NOMO-1 treated with dmso at 0.1 percent for 144 hours (cell line): ENCODE results near the gene ADCY5.
"Not testable (repeated sequence)": the region's sequence is repeated elsewhere in the genome, so short reads cannot be mapped to it uniquely, and the experiment has no call there.

ENCODE experiments used
- DNase-seq: peaks from one replicate; lab custom pipeline; 2025; ENCODE audit not compliant: unreplicated experiment; lab: John Stamatoyannopoulos, UW

The ADCY5 gene

DNA sequence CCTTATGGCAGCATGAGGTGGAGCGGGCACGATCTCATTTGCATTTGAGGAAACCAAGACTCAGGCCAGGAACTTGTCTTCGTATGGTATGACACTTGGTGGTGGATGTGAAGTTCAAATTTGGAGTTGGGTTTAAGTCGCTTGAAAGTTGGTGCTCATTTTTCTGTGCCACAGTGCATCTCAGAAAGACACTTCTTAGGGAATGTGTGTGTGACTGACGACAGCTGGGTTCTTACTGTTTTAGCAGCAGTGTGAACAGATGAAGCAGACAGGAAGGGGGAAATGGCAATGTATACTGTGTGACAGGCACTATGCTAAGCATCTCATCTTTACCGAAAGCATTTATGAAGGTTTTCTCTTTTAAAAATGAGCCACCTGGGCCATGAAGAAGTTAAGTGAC lies 171.8 kb downstream of the ADCY5 start:
- DNase-seq, result no peak

DNA sequence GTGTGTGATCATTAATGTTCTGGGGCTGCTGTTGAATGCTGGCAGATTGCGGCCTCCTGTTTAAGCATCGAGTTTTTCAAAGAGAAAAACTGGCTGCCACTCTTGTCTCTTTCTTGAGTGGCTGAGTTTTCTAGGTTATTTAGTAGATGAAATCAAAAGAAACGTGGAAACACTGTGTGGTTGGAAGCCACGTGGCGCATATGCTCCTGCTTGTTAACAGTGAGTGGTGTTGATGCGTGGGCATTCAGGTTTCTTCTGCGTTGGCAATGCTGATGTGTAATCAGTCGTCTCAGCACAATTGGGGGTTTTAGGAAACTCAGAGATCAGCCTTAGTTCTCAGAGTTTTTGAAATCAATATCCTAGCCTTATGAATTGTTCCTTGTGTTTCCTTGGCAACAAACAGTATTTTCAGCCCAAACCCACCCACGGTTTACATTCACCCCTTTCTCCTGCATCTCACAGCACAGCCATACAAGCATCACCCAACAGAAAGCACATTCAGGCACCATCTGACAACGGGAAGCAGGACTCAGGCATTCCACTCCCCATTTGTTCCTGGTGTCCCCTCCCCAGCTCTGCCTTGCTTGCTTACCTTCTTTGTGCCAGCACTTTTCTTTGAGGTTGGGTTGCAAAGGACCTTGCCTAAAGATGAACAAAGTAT lies 172.4 kb downstream of the ADCY5 start:
- DNase-seq, result no peak

DNA sequence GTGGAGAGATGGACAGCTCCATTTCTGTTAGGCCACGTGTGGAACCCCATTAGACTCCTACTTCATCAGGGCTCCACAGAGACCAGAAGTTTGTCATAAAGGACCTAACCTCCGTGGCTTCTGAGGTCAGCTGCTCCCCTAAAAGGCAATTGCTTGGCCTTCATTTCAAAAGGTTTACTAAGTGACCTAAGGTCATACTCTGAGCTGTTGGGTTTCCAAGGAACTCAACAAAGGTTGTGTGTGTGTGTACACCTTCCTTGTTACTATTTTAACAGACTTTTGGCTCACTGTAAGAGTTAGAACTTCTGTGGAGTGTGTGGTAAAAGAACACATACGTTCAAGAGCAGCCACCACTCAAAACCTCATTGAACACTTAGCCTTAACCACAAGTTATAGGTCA lies 173.2 kb downstream of the ADCY5 start:
- DNase-seq, result no peak

DNA sequence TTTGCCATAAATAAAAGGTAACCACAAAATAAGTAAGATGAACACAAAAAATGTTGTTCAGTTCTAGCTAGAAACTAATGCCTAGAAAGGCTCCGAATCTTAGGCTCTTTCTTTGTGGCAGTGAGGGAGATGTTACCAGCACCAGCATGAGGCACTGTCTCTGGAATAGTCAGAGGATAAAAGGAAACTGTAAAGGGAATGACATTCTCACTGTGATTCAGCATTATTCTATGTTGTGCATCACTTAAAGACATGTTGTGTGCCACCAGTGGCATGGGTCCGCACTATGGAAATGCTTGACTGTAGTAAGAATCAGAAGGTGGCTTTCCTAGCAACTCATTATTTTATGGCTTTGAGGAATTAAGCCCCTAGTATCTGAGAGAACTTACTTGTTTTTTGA lies 176.3 kb downstream of the ADCY5 start:
- no peak for DNase-seq

DNA sequence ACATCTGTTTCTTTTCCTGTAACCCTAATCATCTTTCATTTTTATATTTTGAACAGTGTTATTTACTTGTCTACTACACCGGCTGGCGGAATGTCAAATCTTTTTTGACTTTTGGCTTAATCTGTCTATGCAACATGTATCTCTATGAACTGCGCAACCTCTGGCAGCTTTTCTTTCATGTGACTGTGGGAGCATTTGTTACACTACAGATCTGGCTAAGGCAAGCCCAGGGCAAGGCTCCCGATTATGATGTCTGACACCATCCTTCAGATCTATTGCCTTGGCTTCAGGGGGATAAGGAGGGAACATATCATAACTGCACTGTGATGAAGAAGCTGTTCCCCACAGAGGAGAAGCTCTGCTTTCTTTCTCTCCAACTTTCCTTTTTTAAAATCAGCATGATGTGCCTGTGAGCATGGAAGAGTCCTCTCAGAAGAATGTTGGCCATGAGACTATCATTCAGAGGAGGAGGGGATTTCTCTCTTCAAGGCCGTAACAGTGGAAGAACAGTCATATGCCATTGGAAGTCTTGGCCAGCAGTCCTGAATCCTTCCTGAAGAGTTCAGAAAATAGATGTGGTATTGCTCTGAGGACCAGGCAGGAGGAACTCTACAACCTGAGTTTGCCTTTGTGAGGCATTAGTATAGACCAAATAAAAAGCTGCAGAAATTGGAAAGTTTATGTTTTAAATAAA lies 177.3 kb downstream of the ADCY5 start:
- no peak for DNase-seq

DNA sequence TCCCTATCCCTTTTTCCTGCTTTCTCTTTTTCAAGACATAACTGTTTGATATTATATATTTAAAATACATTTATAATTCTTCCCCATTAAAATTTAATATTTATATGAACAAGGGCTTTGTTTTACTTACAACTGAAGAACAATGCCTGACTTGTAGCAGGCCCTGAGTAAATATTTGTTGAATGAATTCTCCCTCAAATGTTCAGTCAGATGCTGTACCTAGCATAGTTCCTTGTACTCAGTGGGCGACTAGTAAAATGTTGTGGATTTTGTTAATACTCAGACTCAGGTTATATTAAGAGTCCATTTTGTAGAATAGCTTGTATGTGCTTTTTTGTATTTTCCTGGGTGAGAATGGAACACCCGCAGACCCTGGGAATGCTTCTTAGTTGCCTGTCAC lies 178.1 kb downstream of the ADCY5 start:
- no peak for DNase-seq

DNA sequence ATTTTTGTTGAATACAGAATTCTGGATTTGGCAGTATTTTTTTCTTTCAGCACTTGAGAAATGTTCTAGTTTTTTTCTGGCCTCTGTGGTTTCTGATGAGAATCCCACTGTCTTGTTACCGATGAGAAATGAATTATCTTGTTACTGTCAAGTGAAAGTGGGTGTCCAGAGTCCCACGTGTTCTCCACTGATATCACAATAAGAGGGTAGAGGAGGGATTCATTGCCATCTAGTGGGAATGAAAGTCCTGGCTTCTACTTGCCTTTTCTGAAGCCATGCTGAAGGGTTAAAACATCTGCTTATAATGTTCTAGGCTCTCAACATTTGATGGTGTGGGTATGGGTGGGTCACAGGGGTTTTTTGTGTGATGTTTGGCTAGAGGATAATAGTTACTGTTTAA lies 181.1 kb downstream of the ADCY5 start:
- DNase-seq, result no peak

DNA sequence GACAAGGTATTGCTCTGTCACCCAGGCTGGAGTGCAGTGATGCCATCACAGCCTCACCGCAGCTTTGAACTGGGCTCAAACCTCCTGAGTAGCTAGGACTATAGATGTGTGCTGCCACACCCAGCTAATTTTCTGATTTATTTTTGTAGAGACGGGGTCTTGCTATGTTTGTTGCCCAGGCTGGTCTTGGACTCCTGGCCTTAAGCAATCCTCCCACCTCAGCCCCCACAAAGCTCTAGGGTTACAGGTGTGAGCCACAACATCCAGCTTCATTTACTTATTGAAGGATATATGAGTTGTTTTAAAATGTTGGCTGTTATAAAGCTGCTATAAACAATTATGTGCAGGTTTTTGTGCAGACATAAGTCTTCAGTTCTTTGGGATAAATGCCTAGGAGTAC lies 184.9 kb downstream of the ADCY5 start:
- DNase-seq, result no peak

DNA sequence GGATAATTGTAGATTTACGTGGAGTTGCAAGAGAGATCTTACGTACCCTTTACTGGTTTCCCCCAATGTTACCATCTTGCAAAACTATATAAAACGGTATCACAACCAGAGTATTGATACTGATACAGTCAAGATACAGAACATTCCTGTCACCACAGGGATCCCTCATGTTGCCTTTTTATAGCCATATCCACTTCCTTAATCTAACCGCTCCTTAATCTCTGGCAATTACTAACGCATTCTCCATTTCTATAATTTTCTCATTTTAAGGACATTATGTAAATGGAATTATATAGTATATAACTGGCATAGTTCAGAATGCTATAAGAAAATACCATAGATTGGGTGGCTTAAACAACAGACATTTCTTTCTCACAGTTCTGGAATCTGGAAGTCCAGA lies 186.0 kb downstream of the ADCY5 start:
- no peak for DNase-seq

DNA sequence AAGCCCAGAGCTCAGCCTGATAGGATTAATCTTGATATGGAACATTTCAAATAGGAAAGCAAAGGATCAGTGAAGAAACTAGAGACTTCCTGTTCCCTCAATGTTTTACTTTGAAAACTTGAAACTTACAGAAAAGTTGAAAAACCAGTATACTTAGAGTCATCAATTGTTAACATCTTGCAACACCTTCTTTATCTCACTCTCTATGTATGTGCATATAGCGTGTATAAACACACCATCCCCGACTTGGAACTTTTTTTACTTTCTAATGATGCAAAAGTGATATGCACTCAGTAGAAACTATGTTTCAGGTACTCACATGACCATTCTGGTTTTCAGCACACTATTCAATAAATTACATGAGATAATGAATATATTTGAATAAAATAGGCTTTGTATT lies 186.7 kb downstream of the ADCY5 start:
- no peak for DNase-seq

DNA sequence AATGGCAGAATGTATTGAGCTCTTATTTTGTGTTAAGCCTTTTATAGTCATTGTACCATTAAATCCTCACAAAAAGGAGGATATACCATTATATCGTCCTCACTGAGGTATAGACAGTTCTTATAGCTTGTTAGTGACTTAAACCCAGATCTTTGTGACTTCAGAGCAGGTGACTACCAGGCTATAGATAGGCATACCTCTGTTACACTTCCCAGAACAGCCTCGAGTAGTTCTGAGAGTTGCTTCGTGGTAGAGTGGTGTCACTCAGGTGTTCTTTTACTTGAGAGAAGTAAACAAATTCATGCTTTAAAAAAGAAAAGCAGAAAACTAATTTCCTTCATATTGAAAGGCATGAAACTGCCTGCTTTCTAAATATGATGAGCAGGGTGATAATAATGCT lies 187.2 kb downstream of the ADCY5 start:
- DNase-seq, result no peak

DNA sequence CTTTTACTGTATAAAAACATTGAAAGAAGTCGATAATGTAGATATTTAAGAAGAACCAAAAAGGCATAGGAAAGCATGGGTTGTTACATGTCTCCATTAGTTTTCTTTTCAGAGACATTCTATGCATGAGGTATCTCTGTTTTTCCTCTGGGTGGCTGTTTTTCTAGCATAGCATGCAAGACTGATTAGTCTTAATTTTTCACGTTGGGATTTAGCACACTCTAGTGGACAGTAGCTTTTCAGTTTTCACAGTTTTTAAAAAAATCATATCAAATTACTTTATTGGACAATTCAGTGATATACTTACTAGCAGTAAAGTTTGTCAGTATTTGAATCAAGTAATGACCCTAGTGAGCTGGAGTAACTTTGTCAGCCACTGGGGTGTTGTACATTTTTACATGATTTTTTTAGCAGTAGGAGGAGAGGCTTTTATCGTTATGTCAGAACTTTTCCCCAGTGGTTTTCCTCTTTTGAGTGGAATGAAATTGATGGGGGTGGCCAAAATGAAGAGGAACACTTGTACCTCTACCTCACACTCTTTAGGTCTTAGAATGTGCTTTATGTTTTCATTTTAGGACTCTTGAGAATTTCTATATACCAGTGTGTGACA lies 190.0 kb downstream of the ADCY5 start:
- peak; percentile 19 for DNase-seq

DNA sequence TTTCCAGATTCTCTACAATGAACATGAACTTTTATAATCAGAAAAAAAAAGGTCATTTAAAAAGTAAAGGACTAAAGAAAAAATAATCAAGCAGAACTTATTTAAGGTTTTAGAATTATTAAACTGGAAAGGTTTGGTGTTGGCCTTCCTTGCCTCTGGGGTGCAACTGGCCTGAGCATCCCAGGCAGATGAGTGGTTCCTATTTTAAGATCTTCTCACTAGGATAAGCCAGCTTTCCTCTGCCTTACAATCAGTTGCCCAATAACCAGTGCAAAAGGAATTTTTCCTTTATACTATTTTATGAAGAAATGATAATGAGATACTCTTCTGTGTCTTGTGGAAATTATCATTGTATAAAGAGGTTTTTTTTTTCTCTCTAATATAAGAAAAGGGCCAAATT lies 190.5 kb downstream of the ADCY5 start:
- no peak for DNase-seq

DNA sequence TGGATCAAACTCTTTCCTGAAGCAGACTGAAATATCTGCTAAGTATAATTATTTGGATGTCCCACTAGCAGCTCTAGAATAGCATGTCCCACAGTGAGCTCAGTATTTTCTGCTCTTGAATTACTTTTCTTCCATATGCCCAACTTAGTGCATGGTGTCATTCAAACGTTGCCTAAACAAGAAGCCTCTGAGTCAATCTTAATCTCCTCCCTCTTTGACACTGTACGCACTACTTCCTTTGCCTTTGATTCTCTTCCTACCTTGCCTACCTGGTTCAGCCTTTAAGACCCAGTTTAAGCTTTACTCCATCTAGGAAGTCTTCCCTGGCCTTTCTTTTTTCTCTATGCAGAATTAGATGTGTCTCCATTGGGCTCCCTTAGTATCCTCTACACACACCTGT lies 192.6 kb downstream of the ADCY5 start:
- no peak for DNase-seq

DNA sequence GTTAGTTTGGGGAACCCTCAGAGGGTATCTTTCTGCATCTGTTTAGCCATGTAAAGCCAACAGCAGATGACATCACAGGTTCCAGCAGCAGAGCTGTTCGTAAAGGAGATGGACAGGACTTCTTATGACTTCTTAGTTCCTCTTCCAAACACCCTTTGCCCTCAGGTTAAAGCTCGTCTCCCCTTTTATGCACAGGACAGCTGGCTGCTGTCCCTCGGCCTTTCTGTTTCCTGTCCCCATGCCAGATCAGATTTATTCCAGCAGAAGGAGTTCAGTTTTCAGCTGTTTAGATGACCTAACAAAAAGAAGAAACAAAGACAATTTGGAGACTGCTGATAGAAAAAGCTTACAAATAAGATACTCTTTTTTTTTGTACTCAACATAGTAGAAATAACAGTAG lies 202.0 kb downstream of the ADCY5 start:
- DNase-seq, result no peak

DNA sequence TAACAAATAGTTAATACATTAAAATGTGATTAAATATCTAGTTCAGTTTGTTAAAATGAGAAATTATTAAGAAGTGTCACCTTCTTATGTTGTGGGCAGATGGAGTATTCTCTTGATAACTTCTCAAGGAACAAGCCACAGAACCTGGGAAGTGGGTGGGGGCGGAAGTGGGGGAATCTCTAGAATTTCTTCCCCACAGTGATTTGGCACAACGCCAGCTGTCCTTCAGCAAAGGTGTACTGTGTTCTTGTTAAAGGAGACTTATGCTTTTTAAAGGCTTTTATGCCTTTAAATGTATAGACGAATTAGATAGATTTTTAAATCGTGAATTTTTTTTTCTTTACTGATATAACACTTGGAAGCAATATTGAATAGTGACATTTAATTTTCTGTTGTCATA lies 204.8 kb downstream of the ADCY5 start:
- no peak for DNase-seq

DNA sequence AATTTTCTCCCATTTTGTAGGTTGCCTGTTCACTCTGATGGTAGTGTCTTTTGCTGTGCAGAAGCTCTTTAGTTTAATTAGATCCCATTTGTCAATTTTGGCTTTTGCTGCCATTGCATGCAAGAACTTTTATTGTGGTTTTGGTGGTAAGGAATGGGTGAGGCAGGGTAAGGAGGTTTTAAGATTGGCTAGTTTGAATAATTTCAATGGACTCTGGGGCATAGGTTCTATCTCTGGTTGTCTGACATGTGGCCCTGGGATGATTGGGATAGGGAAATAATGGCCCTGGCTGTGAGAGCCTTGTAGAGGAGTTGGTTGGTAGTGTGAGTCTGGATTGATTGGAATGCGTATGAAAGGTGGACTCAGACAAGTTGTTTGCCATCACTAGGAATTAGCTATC lies 209.1 kb downstream of the ADCY5 start:
- DNase-seq, result no peak

DNA sequence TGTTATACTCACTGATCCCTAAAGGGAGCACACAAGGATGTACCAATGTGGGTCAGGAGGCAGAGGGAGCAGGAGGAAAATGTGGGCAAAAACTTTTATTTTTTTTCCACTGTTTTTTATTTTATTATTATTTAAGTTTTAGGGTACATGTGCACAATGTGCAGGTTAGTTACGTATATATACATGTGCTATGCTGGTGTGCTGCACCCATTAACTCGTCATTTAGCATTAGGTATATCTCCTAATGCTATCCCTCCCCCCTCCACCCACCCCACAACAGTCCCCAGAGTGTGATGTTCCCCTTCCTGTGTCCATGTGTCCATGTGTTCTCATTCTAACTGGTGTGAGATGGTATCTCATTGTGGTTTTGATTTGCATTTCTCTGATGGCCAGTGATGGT lies 209.7 kb downstream of the ADCY5 start:
- DNase-seq, result not testable (repeated sequence)

DNA sequence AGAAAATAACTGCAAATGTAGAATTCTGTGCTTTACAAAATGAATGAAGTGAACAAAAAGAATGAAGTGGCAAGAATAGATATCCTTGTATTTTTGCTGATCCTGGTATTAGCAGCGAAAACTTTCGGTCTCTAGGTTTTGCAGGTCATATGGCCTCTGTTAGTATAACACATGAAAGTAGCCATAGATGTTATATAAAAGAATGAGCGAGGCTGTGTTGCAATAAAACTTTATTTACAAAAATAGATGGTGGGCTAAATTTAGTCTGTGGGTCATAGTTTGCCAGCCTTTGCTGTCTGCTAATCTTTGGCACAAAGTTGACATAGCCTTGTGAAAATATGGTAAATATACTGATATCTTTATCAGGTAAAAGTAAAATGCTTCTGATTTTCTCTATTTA lies 212.0 kb downstream of the ADCY5 start:
- DNase-seq, result no peak
